ENCODE data around the gene HTRA2. TPM values are rescaled to one million over a fixed set of nuclear protein-coding genes. Genes with fewer than 3 reads are reported as not detected.

HTRA2 gene
- polyA plus RNA-seq, 5 donors = 30.2 to 37.6 (median 36.6) TPM

GRCh38 chr2:74536166-74536950, 6.6 kb downstream of the HTRA2 start:
- no peak for DNase-seq

- DNase-seq = no peak
Observed at GRCh38 chr2:74537140-74537539, 7.4 kb downstream of the HTRA2 start.

- DNase-seq = no peak
Observed at GRCh38 chr2:74538881-74539339, 9.2 kb downstream of the HTRA2 start.

GRCh38 chr2:74540291-74540690, 10.6 kb downstream of the HTRA2 start:
- no peak for DNase-seq

GRCh38 chr2:74542978-74543377, 13.2 kb downstream of the HTRA2 start:
- DNase-seq = no peak

GRCh38 chr2:74544634-74545033, 14.9 kb downstream of the HTRA2 start:
- no peak for DNase-seq

- DNase-seq = no peak
Observed at GRCh38 chr2:74546004-74546403, 16.3 kb downstream of the HTRA2 start.

GRCh38 chr2:74548285-74548899, 18.7 kb downstream of the HTRA2 start:
- DNase-seq = peak in 1 of 2 donors; percentile 7

GRCh38 chr2:74548900-74549826, 19.4 kb downstream of the HTRA2 start:
- DNase-seq = peak; percentile 50 to 57

- no peak for DNase-seq
Observed at GRCh38 chr2:74550231-74550630, 20.5 kb downstream of the HTRA2 start.

GRCh38 chr2:74551530-74551929, 21.8 kb downstream of the HTRA2 start:
- no peak for DNase-seq

- no peak for DNase-seq
Observed at GRCh38 chr2:74551942-74552913, 22.5 kb downstream of the HTRA2 start.

- no peak for DNase-seq
Observed at GRCh38 chr2:74552914-74553811, 23.4 kb downstream of the HTRA2 start.

GRCh38 chr2:74553892-74554819, 24.4 kb downstream of the HTRA2 start, which contains the start of the genes DOK1 and LOXL3:
Gene DOK1 (plus strand): TSS chr2:74554720. CDS start chr2:74554755, 35 bp downstream.
Gene LOXL3 (minus strand): TSS chr2:74553942. CDS start chr2:74552634, 1,308 bp downstream.
- DNase-seq = peak; percentile 88

- no peak for DNase-seq
Observed at GRCh38 chr2:74554820-74555531, 25.2 kb downstream of the HTRA2 start.

GRCh38 chr2:74555610-74556103, 25.9 kb downstream of the HTRA2 start:
- no peak for DNase-seq

GRCh38 chr2:74556159-74556558, 26.4 kb downstream of the HTRA2 start:
- no peak for DNase-seq
